Testis (tissue), 2 donors: ENCODE measurements around the gene ATP1A4.

Source experiments
- CTCF ChIP-seq, 3 experiments: fragments of 450-650 bp in 2 of 3; fragments of 200-600 bp in 1 of 3; sonication (generic) in 1 of 3; IDR thresholded peaks; one replicate each; pipeline ENCODE4 v1.5.1; 2016 to 2019; ENCODE audit warnings: antibody characterized with exemption in 3 of 3, mild to moderate bottlenecking in 2 of 3, moderate library complexity in 1 of 3
- POLR2A ChIP-seq: fragments of 450-650 bp; IDR thresholded peaks from one replicate; pipeline ENCODE4 v1.6.1; 2017; ENCODE audit warnings: antibody characterized with exemption, mild to moderate bottlenecking, moderate library complexity

- TF ChIP-seq CTCF (IDR thresholded peaks at IDR 0.05) (no peak), POLR2A (no peak)
Observed at GRCh38 chr1:160163615-160164014, 12.2 kb downstream of the ATP1A4 start.
